ENCODE results near the gene DLG4. TPM values are rescaled to one million over a fixed set of nuclear protein-coding genes. Genes with fewer than 3 reads are reported as not detected.

DLG4 gene
- total RNA-seq, 1 donor from 2014 or later = 29.3 TPM

DNA sequence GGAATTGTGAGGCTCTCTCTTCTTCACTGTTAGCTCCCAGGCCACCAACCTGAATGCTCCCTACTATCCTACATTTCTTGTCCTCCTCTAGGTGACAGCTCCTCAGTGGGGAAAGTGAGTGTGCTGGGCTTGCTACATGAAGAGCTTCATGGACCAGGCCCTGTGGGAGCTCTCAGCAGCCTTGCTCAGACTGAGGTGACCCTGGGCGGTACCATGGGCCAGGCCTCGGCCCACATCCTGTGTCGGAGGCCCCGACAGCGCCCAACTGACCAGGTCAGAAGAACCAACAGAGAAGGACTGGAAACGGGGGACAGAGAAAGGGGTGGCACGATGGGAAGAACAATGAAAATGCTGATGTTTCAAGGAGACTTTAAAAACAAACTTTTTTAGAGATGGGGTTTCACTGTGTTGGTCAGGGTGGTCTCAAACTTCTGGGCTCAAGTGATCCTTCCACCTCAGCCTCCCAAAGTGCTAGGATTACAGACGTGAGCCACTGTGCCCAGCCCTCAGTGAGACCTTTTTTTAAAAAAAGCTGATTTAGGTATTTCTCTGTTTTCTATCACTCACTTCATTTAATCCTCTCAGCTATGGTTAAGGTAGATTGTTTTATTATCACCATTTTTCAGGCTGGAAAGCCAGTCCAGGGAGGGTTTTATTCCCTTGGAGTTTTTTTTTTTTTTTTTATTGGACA is 37.3 kb upstream of the DLG4 start:
- Histone ChIP-seq H3K9me3 (no peaks in the 10 kb centered on the region), H3K36me3 (peaks cover 55% of the 10 kb centered on the region), H3K4me3 (no peak overlapping the region), H3K27ac (no peak overlapping the region), H3K27me3 (ENCODE audit: low read depth) (peaks cover 9% of the 10 kb centered on the region), H3K4me1 (peaks cover 40% of the 10 kb centered on the region)
- DNase-seq = no peak
- TF ChIP-seq, protein P1, sequence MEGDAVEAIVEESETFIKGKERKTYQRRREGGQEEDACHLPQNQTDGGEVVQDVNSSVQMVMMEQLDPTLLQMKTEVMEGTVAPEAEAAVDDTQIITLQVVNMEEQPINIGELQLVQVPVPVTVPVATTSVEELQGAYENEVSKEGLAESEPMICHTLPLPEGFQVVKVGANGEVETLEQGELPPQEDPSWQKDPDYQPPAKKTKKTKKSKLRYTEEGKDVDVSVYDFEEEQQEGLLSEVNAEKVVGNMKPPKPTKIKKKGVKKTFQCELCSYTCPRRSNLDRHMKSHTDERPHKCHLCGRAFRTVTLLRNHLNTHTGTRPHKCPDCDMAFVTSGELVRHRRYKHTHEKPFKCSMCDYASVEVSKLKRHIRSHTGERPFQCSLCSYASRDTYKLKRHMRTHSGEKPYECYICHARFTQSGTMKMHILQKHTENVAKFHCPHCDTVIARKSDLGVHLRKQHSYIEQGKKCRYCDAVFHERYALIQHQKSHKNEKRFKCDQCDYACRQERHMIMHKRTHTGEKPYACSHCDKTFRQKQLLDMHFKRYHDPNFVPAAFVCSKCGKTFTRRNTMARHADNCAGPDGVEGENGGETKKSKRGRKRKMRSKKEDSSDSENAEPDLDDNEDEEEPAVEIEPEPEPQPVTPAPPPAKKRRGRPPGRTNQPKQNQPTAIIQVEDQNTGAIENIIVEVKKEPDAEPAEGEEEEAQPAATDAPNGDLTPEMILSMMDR (IDR thresholded peaks at IDR 0.05) = no peak
- intact Hi-C loops (cut with DNase I) = no loop called here
- no peak for ATAC-seq

DNA sequence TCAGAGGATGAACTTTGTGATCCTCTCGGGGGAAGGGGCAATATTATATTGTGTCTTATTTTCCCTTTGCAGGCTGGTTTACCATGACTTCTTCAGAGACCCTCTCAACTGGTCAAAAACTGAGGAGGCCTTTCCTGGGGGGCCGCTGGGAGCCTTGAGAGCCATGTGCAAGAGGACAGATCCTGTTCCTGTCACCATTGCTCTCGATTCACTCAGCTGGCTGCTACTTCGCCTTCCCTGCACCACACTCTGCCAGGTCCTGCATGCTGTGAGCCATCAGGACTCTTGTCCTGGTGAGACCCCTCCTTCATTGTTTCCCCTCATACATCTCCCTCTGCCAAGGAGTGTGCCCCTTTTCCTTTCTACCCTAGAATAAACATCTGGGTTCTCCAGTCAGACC is 34.9 kb upstream of the DLG4 start:
- Histone ChIP-seq H3K9me3 (no peaks in the 10 kb centered on the region), H3K4me1 (peaks cover 35% of the 10 kb centered on the region), H3K4me3 (no peak overlapping the region), H3K36me3 (peaks cover 55% of the 10 kb centered on the region), H3K27ac (no peak overlapping the region), H3K27me3 (ENCODE audit: low read depth) (no peaks in the 10 kb centered on the region)
- ATAC-seq = no peak
- TF ChIP-seq, protein P1 (IDR thresholded peaks at IDR 0.05) = no peak
- intact Hi-C loops (cut with DNase I) = no loop called here
- DNase-seq = no peak

DNA sequence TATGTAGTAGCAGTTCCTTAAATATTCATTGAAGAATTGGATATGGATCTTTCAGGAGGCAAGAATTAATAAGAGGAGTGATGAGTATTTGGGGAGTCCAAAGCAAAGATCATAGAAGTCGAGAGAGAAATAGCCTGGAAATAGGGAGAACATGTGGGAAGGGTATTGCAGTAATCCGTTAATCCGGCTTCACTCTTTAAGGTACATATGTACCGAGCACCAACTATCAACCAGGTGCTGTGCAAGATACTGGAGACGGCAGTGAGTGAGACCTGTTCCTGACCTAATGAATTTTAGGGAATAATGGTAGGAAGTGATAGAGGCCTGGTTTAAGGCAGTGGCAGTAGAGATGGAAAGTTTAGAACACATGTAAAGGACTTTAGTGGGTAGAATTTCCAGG is 33.4 kb upstream of the DLG4 start:
- peak overlapping the region; percentile 100 for H3K27ac ChIP-seq
- intact Hi-C loops (cut with DNase I) = no loop called here

DNA sequence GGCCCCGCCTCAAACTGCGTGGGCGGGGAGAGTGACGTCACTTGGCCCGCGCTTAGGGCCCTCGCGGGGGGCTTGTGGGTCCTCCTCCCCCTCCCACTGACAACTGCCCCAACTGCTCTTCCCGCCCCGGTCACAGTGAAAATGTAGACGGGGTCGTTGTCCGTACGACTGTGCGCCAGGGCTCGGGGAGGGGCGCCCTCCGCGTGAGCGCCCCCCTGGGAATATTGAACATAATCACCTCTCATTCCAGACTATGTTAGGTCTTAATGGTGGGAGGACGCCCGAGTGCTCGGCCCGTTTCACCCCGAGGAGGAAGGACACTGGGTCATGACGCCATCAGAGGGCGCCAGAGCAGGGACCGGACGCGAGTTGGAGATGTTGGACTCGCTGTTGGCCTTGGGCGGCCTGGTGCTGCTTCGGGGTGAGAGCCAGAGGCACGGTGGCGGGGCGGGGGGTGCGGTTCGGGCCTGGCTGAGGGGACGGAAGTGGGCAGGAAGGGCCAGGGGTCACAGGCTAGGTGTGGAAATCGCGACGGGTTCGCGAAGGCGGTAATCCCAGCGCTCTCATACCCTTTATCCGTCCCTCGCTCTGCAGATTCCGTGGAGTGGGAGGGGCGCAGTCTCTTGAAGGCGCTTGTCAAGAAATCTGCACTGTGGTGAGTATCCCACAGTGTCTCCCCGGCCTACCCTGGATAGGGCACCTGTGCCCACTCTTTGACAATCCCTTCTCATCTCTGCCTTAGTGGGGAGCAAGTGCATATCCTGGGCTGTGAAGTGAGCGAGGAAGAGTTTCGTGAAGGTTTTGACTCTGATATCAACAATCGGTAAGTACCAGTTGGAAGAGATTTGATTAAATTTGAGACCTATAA is 32.8 kb upstream of the DLG4 start, which contains the start of gene ELP5:
TSS of gene ELP5 (plus strand) at position 40 of the 868 bp plus-strand sequence. CDS start at position 376, 336 bp downstream.
- TF ChIP-seq, protein P1 (IDR thresholded peaks at IDR 0.05) = peak; percentile 24
- Histone ChIP-seq H3K9me3 (no peaks in the 10 kb centered on the region), H3K4me1 (peaks cover 36% of the 10 kb centered on the region), H3K36me3 (peaks cover 37% of the 10 kb centered on the region), H3K27ac (peak within 1 kb of the TSS; percentile 100), H3K4me3 (peak within 1 kb of the TSS; percentile 89), H3K27me3 (ENCODE audit: low read depth) (no peaks in the 10 kb centered on the region)
- ATAC-seq = peak; percentile 82 to 87
- intact Hi-C loops (cut with DNase I) = no loop called here
- peak; percentile 97 for DNase-seq

More for the DNA sequence above, 33.4 kb upstream of the DLG4 start:
- DNase-seq = no peak
- no peaks in the 10 kb centered on the region for H3K27me3 ChIP-seq (ENCODE audit: low read depth)
- no peak for ATAC-seq
- H3K9me3 ChIP-seq = no peaks in the 10 kb centered on the region
- TF ChIP-seq, protein P1 (IDR thresholded peaks at IDR 0.05) = no peak
- peaks cover 36% of the 10 kb centered on the region for H3K4me1 ChIP-seq
- H3K36me3 ChIP-seq = peaks cover 44% of the 10 kb centered on the region
- peak overlapping the region; percentile 89 for H3K4me3 ChIP-seq

DNA sequence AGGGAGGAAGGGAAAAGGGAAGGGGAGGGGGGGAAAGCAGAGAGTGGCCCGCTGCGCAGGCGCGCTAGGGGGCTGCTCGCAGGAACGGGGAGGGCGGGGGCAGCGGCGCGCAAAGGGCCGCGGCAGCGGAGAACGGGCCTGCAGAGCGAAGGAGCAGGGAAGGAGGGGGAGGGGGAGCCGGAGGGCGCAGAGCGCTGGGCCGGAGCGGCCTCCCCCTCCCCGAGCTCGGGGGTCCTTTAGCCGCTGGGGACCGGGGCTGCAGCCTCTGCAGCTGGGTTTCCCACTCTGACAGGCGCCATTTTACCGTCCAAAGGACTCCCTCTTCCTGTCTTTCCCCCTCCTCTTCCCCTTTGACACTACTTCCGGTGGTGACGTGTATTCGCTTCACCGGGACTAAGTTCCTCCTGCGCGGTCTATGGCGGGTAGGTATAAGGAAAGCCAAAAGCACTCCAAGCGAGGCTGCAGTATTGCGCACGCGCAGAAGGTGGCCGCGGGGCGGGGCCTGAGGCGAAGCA is 32.1 kb upstream of the DLG4 start, which contains the start of gene CTDNEP1:
TSS of gene CTDNEP1 (minus strand) at position 74 of the 515 bp plus-strand sequence. CDS start 438 bp downstream, outside the sequence.
- TF ChIP-seq, protein P1 (IDR thresholded peaks at IDR 0.05) = no peak
- intact Hi-C loops (cut with DNase I) = no loop called here
- Histone ChIP-seq H3K27me3 (ENCODE audit: low read depth) (no peaks in the 10 kb centered on the region), H3K4me1 (peaks cover 36% of the 10 kb centered on the region), H3K4me3 (peak within 1 kb of the TSS; percentile 89), H3K27ac (peak within 1 kb of the TSS; percentile 100), H3K9me3 (no peaks in the 10 kb centered on the region), H3K36me3 (peaks cover 35% of the 10 kb centered on the region)
- peak; percentile 97 for DNase-seq
- ATAC-seq = peak; percentile 95

All from lower lobe of right lung (tissue), 2 donors.